ENCODE measurements around the gene KCTD8.
"Not testable (repeated sequence)": the region's sequence is repeated elsewhere in the genome, so short reads cannot be mapped to it uniquely, and the experiment has no call there.

Gene KCTD8

DNA sequence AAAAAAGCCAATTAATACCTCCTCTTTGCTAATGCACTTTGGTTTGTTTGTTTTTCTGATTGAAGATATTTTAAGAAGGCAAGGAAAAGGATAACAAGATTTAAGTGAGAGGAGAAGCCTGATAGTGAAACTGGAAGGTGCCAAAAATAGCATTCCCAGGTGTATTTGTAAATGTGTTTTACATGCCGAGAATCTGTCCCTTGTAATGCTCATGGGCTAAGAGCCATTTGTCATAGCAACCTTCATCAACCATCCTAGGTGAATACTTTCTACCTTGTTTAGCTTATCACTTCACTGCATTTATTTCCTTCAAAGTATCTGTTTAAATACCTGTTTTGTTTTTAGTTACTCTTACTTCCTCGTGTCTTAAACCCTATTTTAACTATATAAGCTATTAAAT is 127.8 kb downstream of the KCTD8 start:
- no peak for DNase-seq

DNA sequence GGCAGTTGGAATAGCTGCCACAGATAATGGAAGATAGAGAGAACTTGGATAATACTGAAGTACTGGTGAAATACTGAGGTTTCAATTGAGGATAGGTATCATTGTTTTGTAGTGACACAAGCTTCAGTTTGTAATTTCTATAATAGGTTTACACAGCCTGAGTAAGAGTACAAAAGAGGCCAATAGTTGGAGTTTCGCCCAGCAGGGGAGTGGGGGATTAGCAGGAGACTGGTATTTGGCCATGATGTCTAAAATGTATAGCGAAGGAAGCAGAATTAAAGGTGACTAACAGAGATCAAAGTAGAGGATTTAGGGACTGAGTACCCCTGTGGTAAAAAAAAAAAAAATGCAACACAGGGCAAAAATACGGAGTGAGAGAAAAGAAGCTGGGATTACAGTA is 129.5 kb downstream of the KCTD8 start:
- DNase-seq = no peak

DNA sequence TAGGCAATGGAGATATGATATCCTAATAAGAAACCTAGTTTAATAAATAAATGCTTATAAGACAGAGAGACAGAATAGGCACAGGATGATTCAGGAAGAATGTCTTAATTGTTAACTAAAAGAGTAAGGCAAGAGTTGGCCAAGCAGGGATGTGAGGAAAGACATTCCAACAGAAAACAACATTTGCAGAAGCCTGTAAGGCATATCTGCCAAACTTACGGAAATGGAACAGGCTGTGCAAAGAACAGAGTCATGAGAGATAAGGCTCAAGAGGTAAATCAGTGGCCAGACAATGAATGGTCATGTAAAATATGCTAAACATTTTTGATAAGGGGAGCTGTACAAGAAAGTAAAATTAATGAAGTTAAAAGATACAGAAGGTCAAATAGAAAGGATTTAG is 134.9 kb downstream of the KCTD8 start:
- no peak for DNase-seq

DNA sequence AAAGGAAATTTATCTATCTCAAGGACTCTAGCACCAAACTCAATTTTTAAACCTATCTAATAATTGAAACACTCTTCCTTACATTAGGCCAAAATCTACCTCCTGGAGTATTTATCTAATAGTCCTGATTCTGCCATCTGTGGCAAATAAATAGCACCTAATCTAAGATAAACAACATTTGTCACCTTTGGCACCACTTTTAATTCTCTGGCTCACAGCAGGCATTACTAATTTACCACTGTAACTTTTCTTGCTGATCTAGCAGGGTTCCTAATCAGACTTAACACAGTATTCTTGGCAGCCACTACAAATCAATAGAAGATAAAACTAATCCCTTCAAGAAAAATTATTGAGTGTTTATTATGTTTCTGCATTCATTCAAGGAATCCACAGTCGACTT is 161.1 kb downstream of the KCTD8 start:
- no peak for DNase-seq

DNA sequence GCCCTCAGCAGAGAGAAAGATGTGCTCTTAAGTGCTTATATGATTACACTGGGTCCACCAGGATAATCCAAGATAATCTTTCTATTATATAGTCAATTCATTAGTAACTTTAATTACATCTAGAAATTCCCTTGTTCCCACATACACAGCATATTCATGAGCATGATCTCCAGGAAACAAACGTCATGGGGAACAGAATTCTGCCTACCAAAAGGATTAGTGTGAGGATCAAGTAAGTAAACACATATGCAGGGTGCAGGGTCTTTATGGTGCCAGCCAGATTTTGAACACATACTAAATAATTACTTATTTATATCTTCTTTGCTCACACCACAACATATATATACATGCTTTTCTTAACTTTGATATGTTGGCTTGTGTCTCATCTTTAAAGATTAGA is 169.1 kb downstream of the KCTD8 start:
- no peak for DNase-seq

DNA sequence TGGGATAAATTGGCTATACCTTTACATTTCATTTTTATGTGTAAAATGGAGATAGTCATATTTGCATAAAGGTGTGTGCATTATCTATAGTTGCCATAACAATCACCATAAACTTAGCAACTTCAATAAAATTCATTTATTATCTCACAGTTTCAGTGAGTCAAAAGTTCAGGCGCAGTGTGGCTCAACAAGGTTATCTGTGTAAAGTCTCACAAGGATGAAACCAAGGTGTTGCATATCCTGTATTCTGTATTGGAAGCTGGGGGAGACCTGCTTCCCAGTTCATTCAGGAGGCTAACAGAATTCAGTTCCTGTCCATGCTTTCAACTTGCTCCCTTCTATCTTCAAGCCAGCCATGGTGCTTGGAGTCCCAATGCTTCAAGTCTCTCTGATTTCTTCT is 169.5 kb downstream of the KCTD8 start:
- DNase-seq = no peak

DNA sequence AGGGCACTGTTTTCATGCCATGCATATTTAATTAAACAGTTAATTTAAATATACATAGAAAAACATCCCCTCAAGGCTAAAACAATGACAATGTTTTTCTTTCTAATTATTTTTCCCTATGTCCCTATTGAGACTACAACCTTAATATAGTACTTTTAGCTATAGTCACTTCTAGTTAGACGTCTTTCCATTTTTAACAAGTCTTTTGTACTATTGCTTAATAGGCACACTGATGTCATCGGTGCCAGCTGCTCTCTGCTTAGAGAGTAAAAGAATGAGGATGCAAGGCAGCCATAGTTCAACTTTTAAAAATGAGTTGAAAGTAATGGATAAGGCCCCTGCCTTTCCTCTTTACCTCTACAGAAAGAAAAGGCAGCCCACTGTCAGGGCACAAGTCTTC is 191.1 kb downstream of the KCTD8 start:
- no peak for DNase-seq

DNA sequence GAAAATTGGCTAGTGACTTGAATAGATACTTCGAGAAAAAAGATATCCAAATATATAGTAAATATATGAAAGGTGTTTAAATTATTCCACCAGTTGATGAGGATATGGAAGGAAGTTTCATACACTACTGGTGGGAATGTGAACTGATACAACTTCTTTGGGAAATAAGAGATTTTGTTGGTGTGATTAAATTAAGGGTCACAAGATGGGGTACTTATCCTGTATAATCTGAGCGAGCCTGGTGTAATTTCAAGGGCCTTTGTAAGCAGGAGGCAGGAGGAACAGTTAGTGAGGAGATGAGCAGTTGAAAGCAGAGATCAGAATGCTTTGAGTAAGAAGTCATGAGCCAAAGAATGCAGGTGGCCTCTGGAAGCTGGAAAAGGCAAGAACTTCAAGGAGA is 192.2 kb downstream of the KCTD8 start:
- DNase-seq = no peak

DNA sequence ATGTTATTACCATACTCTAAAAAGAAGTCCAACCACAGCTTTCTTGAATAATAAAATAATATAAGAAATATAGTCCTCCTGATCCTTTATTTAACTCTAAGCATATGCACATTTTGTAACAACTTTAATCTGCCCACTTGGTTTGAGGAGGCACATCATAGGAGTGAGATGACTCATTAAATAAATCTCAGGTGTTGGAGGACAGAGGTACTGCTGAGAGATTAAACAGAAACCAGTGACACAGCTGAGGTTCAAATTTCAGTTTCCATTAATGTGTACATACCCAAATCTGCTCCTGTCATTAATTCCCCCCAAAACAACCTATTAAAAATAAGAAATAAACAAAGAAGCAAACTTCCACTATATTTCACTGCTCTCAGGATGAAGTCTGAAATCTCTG is 211.0 kb downstream of the KCTD8 start:
- no peak for DNase-seq

DNA sequence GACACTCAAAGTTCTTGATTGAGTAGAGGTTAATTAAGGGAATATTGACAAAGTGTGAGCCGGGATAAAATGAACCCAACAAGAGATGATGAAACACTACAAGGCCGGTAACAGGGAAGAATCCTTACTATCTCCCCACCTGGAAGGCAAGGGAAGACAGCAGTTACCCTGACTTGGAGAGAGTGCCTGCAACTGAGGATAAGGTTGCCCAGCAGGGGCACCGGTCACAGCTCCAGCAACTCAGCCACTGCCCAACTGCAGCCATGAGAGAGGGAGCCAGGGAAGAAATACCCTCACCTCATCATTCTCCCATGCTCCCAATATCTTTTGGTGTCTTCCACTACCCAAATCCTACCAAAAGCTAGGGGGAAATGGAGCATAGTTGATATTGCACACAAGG is 212.7 kb downstream of the KCTD8 start:
- DNase-seq = no peak

DNA sequence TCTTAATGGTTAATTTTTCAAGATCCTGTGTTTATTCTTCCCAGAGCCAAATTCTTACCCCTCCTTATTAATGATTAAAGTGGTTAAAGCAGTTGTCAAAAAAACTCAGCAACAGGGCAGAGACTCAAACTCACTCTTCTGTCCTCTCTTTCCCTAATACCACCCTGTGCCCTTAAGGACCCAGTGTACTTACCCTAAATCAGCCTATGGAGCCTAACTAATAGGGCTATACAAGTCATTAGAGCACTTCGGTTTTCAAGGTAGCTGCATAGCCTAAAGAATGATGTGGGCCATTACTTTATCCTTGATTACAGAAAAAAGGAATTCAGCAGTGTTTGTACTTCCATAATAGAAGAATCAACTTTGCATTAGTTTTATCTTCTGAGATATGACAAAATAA is 216.3 kb downstream of the KCTD8 start:
- DNase-seq = no peak

DNA sequence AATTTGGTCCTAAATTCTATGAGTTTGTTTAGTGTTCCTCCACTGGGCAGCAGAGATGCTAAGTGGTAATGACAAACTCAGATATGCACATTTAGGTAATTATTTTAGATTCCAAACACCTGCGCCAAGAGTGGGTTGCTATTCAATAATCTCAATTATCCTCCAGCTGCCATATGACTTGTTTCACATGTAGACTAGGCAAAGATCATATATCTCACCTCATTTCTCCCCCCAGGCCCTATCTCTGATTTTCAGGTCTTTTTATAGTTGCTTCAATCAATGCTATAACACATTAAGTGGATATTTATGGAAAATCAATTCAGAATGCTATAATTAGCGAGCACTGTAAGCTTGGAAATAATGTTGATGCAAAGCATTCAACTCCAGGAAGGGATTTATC is 217.6 kb downstream of the KCTD8 start:
- DNase-seq = no peak

DNA sequence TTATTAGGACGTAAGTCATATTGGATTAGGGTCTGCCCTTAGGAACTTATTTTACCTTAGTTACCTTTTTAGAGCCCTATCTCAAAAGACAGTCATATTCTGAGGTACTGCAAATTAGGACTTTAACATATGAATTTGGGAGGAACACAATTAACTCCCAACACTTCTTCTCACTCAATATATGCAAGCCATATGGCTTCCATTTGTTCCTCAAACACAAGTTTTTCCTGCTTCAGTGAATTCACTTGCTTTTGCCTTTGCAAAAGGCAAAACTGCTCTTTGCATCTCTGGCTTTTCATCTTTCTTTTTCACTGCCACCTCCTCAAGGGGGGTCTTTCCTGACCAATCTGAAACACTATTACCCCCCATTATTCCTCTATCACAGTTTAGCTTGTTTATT is 220.3 kb downstream of the KCTD8 start:
- DNase-seq = no peak

DNA sequence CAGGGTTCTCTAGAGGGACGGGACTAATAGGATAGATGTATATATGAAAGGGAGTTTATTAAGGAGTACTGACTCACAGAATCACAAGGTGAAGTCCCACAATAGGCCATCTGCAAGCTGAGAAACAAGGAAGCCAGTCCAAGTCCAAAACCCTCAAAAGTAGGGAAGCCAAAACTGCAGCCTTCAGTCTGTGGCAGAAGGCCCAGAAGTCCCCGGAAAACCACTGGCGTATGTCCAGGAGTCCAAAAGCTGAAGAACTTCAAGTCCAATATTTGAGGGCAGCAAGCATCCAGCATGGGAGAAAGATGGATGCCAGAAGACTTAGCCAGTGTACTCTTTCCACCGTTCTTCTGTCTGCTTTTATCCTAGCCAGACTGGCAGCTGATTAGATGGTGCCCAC is 227.2 kb downstream of the KCTD8 start:
- no peak for DNase-seq

DNA sequence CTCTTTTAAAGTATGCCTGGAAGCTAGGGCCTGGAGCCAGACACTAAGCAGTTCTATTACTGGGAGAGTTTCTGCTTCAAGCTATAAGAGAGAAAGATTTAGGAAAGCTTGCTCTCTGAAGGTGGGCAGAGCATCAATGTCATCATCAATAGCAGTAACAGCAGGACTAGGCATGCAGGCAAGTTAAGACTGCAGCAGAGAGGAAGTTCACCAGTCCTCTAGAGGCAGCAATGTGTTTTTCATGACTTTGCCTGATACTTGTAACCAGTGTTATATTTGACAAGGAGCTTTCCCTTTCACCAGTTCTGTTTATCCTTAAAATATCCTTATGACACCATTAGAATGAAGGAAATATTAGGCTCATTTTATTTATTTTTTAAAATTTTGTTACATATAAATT is 237.9 kb downstream of the KCTD8 start:
- no peak for DNase-seq

DNA sequence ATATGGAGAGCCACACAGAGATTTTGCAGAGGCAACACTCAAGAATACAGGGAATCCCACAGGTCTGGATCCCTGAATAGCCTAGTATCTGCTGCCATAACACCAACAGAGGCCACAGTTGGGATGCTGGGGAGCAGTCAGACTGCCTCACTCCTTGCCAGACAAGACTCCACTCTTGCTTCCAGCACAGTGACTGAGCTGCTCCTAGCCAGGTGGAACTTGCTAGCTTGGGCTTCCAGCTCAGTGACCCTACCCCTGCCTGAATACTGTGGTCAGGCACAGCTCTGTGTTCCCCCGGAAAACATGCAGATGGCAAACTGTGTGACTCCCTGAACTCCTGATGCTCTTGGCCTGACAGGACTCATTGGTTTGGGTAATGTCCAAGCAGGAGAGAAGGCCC is 251.8 kb downstream of the KCTD8 start:
- DNase-seq = no peak

DNA sequence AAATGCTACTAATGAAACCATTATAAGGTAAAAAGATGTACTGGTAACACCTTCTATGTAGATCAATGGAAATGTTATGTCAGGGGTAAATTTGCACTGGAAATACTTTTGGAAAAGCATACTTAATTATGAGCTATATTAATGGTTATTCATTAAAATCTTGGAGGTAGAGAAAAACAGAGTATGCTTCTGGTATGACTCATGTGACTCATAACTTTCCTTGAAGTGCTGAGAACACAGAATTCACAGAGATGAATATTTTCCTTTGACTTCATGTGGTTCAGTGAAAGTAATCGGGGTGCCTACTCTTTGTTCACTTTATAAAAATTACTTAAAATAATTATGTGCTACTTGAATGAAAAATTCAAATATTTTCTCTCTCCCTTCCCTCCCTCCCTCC is 254.2 kb downstream of the KCTD8 start:
- DNase-seq = no peak

DNA sequence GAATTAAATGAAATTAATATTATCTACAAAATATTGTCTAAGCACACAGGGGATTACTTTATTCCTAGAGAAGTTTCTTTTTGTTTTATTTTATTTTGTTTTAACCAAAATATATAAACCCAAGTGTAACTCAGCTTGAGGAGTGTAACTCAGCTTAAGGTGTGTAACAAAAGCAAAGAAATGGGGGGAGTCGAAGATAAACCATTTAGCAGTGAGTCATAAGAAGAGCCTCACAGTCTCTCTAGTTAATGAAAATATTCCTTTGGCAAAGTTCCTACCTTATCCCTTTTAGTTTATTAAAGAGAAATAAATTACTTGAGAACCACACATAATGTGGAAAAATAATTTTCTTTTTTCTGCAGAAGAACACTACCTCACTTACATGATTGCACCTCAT is 261.8 kb downstream of the KCTD8 start:
- no peak for DNase-seq

DNA sequence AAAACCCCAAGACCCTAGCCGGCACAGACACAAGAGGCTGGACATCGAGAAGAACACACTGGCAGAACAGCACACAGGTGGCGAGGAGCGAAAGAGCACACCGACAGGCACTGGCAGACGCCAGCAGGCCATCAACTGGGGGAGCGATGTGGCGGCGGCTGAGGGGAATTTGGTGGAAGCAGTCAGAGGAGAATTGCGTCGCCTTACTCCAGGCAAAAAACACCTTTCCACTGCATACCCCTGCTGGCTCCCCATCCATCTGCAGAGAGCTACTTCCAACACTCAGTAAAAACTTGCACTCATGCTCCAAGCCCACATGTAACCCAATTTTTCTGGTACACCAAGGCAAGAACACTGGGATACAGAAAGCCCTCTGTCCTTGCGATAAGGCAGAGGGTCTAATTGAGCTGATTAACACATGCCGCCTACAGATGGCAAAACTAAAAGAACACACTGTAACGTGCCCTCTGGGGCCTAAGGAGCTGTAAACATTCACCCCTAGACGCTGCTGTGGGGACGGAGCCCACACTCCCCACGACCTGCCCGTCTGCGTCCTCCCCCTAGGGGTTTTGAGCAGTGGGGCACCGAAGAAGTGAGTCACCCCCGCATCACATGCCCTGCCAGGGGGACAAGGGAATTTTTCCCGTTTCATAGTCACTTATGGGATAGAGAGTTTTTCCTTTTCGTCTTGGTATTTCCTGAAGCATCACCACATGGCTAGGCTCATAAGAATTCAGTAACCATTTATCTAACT is 262.3 kb downstream of the KCTD8 start:
- DNase-seq = no peak

DNA sequence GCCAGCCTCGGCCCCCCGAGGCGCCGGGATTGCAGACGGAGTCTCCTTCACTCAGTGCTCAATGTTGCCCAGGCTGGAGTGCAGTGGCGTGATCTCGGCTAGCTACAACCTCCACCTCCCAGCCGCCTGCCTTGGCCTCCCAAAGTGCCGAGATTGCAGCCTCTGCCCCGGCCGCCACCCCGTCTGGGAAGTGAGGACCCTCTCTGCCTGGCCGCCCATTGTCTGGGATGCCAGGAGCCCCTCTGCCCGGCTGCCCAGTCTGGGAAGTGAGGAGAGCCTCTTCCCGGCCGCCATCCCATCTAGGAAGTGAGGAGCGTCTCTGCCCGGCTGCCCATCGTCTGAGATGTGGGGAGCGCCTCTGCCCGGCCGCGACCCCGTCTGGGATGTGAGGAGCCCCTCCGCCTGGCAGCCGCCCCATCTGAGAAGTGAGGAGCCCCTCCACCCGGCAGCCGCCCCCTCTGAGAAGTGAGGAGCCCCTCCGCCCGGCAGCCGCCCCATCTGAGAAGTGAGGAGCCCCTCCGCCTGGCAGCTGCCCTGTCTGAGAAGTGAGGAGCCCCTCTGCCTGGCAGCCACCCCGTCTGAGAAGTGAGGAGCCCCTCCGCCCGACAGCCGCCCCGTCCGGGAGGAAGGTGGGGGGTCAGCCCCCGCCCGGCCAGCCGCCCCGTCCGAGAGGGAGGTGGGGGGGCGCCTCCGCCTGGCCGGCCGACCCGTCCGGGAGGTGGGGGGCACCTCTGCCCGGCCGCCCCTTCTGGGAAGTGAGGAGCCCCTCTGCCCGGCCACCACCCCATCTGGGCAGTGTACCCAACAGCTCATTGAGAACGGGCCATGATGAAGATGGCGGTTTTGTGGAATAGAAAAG is 266.9 kb downstream of the KCTD8 start:
- not testable (repeated sequence) for DNase-seq

DNA sequence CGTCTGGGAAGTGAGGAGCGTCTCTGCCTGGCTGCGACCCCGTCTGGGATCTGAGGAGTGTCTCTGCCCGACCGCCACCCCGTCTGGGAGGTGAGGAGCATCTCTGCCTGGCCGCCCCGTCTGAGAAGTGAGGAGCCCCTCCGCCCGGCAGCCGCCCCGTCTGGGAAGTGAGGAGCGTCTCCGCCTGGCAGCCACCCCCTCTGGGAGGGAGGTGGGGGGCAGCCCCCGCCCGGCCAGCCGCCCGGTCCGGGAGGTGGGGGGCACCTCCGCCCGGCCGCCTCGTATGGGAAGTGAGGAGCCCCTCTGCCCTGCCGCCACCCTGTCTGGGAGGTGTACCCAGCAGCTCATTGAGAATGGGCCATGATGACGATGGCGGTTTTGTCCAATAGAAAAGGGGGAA is 280.8 kb downstream of the KCTD8 start:
- DNase-seq = not testable (repeated sequence)

DNA sequence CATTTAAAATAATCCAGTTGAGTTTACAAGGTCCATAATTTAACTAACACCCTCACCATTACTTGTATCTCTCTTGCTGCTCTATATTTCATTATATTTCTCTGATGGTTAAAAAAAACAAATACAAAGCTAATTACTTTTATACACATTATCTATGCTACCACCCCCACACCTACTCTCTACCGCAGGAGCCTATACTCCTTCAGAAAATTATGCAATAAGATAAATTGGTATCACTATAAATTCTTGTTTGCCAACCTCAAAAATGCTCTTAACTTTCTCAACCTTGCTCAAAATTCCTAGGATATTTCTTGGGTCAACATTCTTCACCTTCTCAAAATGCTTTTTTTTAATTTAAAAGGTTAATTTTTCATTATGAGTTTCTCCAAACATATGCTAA is 282.7 kb downstream of the KCTD8 start:
- DNase-seq = no peak

DNA sequence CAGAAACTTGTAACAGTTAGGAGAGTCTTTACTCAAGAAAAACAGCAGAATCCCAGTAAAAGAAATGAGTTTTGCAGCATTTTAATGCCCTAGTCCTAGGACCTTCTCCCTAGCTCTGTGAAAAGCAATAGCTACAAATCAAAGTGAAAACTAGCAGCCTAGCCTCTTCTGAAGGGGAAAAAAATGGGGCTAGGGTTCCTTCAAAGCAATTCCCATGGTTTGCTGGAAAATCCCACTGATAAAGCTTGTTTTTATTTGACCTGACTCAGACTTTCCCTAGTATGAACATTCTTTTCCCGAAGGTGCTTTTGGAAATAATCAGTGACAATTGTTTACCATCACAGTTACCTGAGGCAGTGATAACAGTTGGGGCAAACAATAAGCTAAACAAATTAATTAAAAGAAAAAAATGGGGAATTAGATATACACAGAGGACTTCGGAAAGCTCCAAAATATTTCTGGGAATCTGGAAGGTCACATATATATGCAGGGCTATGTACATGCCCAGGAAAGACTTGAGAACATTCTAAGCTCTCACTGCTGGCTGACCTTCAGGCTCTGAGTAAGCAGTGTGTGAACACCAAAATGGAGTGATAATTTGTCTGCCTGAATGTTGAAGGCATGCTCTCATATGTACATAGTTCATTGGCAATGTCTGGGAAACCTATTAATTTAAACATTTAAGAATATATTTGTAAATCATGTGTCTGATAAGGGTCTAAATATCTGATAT is 285.9 kb downstream of the KCTD8 start:
- DNase-seq = no peak

DNA sequence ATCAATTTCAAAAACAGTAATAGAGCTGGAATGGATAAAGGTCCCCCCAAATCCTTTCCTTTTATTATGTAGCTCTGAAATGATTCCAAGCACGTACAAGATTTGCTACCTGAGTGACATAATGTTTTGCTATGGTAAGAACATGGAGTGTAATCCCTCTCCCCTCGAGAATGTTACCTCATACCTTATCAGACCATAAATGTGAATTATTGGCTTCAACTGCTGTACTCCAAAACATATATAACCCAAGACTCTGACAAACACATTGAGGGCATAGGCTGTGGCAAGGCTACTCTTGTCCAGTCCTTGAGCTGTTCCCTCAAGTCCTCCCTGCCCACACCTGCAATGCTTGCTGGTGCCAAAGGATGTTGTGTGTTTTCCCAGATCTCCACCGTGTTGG is 286.9 kb downstream of the KCTD8 start:
- no peak for DNase-seq

Measured in NCI-H345 (cell line).